Left renal pelvis (tissue), 4 donors: Measurements from ENCODE around the gene CAMK1D. TPM values are rescaled to one million over a fixed set of nuclear protein-coding genes. Genes with fewer than 3 reads are reported as not detected.
"Not testable (repeated sequence)": the region's sequence is repeated elsewhere in the genome, so short reads cannot be mapped to it uniquely, and the experiment has no call there.

Experiments used
- DNase-seq, 4 donors: peaks; one replicate each; pipeline ENCODE4 v3.0.0-alpha.2; 2013; ENCODE audit warnings: low read depth in 4 of 4, low spot score in 3 of 4
- polyA plus RNA-seq, 4 donors: library from polyadenylated mRNA; unstranded; fragments of 120-200 nt; gene quantifications; one replicate each; pipeline ENCODE4 v1.2.1, GENCODE V29; 2013; ENCODE audit not compliant: insufficient read length in 4 of 4

Gene CAMK1D
- polyA plus RNA-seq, 4 donors: 11.1 to 20.6 (median 11.2) TPM

DNA sequence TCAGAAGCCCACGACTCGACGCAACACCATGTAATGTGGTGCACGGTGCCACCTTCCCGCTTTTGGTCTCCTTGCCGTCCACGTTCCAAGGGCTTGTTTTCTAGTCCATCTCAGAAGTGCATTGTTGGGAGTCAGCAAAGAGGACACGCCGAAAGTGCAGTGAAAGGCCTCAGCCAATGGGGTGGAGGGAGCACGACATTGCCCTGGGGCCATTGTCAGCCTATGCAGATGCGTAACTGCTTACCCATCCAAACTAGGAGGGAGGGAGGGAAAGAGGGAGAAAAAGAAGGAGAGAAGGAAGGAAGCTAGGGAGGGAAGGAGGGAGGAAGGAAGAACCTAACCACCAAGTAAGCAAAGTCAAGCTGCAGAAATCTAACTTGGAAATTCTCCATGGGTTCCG is 449.8 kb downstream of the CAMK1D start:
- DNase-seq: no peak

DNA sequence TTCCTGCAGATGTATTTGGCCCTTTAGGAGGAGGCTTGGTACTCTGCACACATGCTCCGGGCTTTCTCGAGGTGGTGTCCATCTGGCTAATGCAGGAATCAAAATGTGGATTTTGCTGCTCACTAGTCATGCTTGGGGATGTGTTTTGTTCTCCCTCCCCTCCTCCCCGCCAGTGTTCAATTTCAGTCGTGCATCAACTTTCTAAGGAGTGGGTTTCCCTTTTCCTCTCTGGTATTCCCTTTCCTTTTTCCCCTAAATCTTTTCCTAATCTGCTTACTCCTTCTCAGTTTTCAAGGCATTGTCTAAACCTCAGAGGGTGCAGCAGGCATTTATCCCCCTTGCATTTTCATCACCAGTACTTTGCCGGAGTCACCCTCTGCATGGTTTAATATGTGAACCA is 450.4 kb downstream of the CAMK1D start:
- no peak for DNase-seq

GRCh38 chr10:12800302-12800701 is 451.0 kb downstream of the CAMK1D start:
- DNase-seq: no peak

DNA sequence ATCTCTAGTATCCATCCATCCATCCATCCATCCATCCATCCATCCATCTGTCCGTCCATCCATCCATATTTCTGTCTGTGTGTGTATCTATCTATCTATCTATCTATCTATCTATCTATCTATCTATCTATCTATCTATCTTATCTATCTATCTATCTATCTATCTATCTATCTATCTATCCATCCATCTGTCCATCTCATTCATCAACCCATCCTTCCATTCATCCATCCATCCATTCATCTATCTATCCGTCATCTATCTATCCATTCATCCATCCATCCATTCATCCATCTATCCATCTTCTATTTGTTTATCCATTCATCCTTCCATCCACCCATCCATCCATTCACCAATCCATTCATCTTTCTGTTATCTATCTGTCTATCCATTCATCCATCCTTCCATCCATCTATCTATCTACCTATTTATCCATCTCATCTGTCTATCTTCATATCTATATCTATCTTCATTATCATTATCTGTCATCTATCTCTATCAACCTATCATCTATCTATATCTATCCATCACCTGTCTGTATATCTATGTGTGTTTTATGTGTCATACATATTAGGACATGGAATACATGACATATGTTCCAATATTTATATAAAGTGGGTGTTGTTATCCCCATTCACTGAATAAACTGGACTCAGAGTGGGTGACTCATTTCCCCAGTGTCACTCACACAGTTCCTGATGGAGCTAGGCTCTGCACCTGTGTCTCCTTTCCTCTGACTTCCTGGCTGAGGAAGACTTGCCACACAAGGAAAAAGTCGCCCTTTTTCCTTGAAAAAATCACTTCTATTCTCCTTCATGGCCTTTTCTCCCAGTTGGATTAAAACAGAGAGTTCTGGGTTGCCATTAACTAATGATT is 452.1 kb downstream of the CAMK1D start:
- no peak for DNase-seq

DNA sequence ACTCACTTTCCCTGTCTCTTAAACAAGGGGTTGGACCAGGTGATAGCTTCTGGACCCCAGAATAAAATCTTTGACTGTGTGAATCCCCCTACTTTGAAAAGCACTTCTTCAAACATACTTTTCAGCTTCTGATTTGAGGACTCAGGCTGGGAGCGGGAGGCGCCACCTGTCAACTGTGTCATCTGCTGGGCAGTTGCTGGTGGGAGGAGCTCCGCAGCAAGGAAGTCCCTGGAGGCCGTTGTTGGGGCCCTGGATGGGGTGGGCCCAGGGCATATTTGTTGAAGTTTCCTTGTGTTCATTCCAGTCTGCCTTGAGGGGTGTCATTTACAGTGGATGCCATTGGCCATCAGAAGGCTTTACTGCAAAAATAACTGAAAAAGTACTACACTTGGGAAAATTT is 454.4 kb downstream of the CAMK1D start:
- DNase-seq: no peak

GRCh38 chr10:12806228-12807095 is 457.1 kb downstream of the CAMK1D start:
- no peak for DNase-seq

DNA sequence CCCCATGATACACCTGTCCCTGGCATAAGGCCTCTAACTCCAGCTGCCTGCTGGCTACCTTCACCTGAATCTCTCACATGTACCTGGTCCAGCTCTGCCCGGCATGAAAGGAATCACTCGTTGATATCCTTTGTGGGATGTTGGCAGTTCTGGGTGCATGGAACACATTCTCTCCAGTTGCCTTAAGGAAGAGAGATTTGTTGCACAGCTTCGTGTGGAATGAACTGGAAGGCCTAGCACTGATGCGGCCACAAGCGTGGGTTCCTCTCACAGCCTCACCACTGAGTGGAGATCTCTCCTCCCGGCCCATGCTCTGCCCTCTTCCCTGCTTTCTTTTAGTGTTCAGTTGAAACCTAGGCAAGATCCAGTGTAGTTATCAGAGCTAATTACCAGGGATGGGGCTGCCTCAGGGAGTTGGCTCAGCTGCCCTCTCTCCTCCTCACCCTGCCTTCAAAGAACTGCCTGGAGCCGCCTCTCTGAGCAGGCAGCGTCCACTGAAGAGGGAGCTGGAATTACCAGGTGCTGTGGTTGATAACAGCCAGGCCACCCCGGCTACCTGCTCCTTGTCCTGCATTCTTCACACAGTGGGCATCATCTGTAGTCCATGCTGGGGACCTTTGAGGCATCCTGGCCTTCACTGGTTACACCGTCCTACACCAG is 457.9 kb downstream of the CAMK1D start:
- DNase-seq: no peak

- no peak for DNase-seq
Measured at GRCh38 chr10:12808014-12808613, 458.8 kb downstream of the CAMK1D start.

- DNase-seq: not testable (repeated sequence)
Measured at GRCh38 chr10:12810046-12810445, 460.7 kb downstream of the CAMK1D start.

- DNase-seq: no peak
Measured at GRCh38 chr10:12811826-12812225, 462.5 kb downstream of the CAMK1D start.

DNA sequence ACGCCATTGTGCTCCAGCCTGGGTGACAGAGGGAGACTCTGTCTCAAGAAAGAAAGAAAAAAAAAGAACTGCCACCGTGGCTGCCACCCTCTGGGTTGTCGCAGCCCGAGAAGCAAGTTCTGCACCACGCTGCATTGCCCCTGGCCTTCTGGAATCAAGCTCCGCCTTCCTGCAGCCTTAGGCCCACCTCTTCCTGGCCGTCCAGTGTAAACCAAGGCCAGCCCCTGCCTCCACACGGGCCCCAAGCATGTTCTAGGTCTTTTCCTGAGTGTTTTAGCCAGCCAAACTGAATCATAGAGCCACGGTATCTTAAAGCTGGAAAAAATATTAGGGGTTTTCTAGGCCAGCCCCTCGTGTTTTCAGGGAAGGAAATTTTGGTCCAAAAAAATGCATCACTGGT is 463.2 kb downstream of the CAMK1D start:
- DNase-seq: no peak

DNA sequence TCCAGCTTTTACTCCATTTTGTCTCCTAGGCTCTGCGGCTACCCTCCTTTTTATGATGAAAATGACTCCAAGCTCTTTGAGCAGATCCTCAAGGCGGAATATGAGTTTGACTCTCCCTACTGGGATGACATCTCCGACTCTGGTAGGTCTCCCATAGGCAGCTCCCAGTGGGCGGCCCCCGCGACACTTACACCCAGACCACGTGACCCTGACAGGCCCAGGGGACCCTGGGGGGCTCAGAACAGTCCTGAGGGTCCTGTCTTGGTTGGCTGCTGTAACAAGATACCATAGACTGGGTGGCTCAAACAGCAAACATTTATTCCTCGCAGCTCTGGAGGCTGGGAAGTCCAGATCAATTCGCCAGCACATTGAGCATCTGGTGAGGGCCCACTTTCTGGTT is 464.8 kb downstream of the CAMK1D start:
- no peak for DNase-seq

- no peak for DNase-seq
Measured at GRCh38 chr10:12819071-12819470, 469.7 kb downstream of the CAMK1D start.

- no peak for DNase-seq
Measured at GRCh38 chr10:12819656-12820055, 470.3 kb downstream of the CAMK1D start.

DNA sequence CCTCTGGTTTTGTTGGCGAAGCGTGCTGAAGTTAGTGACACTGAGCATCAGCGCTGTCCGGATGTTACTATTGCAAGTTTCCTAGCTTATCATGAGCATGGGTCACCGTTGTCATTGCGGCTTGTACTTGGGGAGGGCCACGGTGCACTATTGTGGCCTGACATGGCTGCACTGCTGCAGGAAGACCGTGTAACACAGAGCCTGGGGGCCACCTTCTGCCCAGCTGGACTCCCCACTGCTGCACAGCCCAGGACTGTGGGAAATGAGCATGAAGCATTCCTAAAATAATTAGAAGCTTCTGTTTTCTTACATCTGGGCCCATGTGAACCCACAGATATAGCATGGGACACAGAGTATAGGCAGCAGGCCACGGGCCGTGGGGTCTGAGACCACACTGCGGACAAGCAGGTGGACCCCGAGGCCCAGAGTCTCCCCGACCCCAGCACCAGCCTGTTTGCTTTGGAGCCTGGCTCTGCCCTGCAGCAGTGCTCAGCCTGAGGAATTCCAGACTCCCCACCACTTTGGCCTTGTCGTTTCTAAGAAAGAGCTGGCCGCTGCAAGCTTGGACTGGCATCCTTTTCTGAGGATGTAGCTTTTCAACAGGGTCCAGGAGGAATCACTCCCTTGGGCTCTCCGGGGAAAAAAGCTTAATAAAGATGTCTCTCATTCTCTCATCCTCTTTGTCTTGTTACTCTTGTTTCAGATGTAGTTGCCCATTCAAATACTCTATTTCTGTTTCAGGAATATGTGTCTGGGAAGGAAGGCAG is 473.0 kb downstream of the CAMK1D start:
- no peak for DNase-seq

DNA sequence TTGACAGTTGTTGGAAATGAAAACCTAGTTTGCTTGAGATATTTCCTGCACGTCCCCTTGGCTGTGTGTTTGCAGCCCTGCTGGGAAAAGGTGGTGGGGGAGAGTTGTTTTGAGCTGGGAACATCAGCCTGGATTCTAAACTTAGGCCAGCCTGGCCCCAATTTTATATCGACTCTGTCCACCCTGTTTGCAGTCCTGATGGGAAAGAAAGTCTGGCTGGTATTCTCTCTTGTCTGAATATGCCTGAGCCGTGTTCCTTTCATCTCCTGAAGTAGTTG is 473.5 kb downstream of the CAMK1D start:
- DNase-seq: no peak

- no peak for DNase-seq
Measured at GRCh38 chr10:12823328-12823727, 474.0 kb downstream of the CAMK1D start.

DNA sequence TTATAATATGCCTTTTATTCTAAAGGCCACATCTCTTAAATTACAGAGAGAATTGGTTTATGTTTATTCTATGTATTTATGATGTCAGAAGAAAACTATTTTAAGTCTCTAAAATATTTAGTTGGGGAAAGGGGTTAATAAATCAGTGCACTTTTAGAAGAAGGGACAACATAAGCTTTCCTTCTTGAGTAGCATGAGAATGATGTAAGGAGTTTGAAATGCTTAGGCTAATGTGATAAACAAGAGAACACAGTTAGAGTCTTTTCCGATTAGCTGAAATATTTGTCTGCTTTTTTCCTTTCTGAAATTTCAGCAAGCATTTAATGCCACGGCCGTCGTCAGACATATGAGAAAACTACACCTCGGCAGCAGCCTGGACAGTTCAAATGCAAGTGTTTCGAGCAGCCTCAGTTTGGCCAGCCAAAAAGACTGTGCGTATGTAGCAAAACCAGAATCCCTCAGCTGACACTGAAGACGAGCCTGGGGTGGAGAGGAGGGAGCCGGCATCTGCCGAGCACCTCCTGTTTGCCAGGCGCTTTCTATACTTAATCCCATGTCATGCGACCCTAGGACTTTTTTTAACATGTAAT is 476.0 kb downstream of the CAMK1D start:
- no peak for DNase-seq

- no peak for DNase-seq
Measured at GRCh38 chr10:12826800-12827372, 477.5 kb downstream of the CAMK1D start.

GRCh38 chr10:12828736-12829135 is 479.4 kb downstream of the CAMK1D start:
- DNase-seq: no peak
